HT1080 (cell line): ENCODE results near the gene EIF1AY. TPM values are rescaled to one million over a fixed set of nuclear protein-coding genes. Genes with fewer than 3 reads are reported as not detected.
"Not testable (repeated sequence)": the region's sequence is repeated elsewhere in the genome, so short reads cannot be mapped to it uniquely, and the experiment has no call there.

Source experiments
- DNase-seq: peaks from one replicate; pipeline ENCODE4 v3.0.0-alpha.2; 2015; ENCODE audit warnings: low read depth
- polyA plus RNA-seq, 2 experiments: library from polyadenylated mRNA; depleted of rRNA; stranded (reverse); fragments of >200 nt; gene quantifications; 2 replicates each; pipeline ENCODE4 v1.2.3, GENCODE V29; 2015
- small RNA-seq: library from RNA; depleted of rRNA; stranded (forward); fragments of <200 nt; gene quantifications from one replicate; pipeline ENCODE3, GENCODE V24; 2014
- total RNA-seq: library from RNA; depleted of rRNA; stranded (reverse); fragments of >200 nt; shearing (Covaris generic); gene quantifications from 2 replicates; pipeline ENCODE4 v1.2.3, GENCODE V29; 2014; rRNA removed

EIF1AY gene, protein sequence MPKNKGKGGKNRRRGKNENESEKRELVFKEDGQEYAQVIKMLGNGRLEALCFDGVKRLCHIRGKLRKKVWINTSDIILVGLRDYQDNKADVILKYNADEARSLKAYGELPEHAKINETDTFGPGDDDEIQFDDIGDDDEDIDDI
- total RNA-seq, result 21.6 and 31.4 TPM in 2 replicates
- polyA plus RNA-seq (2015; cell fraction: cytosol; rRNA removed), result 30.7 and 32.7 TPM in 2 replicates
- 19.5 and 21.2 TPM in 2 replicates for polyA plus RNA-seq (2015; cell fraction: nucleus; rRNA removed)

- peak; percentile 93 for DNase-seq
Observed at GRCh38 chrY:20575531-20576121, at the start of gene EIF1AY. EIF1AY (plus strand) TSS chrY:20575776; CDS start chrY:20575872, 96 bp downstream.

DNA sequence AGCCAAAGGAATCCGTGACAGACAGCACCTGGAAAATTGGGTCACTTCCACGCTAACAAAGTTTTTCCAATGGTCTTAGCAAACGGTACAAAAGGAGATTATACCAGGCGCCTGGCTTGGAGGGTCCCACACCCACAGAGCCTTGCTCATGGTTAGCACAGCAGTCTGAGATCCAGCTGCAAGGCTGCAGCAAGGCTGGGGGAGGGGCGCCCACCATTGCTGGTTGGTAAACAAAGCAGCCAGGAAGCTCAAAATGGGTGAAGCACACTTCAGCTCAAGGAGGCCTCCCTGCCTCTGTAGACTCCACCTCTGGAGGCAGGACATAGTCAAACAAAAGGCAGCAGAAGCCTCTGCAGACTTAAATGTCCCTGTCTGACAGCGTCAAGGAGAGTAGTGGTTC, 47.1 kb upstream of the EIF1AY start:
- DNase-seq, result no peak

GRCh38 chrY:20538186-20538585, 37.4 kb upstream of the EIF1AY start:
- DNase-seq, result no peak

DNA sequence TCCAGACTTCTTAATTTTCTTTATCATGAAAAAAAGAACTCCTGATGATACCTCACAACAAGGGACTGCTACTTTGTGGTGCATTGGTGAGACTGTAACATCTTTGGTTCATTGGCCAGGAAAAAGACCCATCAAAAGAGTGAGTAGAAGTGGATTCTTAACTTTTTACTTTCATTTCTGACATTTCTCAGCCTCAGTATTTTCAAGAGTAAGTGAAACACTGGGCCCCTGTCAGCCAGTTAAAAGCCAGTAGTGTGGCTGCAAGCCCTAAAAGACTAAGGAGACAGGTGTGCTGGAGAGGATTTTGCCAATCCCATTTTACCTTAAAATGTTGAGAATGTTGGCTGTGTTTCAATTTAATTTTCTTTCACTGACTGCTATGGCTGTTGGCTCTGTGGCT, 36.6 kb upstream of the EIF1AY start:
- DNase-seq, result no peak

DNA sequence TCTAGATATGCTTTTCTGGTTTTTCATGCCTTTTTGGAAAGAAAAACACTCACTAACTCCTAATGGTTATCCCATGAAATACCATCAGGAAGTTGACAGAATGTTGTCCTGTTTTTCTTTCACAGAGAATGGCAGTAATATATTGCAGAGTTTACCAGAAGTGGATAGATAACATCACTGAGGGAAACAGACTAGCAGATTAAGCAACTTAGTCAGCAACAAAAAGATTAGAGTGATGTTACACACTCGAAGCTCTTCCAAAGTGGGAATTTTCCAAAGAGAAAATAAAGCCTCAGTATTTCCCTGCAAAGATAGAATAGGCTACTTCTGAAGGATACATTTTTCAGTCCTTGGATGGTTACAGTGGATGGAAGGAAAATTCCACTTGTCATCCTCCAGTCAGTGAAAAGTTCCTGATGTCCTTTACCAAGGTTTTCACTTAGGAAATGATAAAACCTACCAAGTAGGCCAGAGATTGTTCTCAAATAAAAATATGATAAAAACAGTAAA, 31.1 kb upstream of the EIF1AY start:
- no peak for DNase-seq

DNA sequence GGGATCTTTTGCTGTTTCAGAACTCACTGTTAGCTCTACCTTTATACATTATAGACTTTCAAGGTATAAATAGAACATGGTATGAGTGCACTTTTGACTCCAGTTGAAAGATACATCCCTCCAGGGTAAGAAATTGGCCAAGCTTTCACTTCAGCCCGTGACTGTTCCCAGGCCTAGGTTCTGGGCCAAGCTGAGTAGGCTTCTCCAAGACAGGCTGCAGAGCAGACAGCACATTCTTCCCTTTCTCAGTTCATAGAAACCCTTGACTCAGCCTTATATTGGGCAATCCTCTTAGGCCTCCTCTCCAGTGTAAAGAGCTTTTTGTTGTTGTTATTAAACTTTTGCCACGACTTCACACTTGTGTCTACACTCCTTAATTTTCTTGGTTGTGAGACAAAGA, 29.5 kb upstream of the EIF1AY start:
- DNase-seq, result no peak

DNA sequence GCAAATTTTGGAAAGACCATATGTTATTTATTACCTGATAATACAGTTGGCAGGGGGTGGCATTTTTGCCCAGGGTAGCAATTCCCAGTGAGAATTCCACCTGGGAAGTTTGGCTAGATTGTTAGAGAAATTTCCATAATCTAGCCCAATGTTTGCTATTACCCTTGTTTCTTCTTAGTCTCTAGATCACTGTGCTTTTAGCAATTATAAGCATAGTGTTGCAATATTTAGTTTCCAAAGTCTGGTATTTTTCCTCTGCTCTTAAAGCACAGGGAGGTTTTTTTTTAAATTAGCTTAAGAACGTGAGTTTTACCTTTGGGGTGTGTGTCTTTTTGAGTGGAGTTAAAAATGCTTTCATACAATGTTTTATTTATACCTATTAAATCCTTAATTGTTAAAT, 26.3 kb upstream of the EIF1AY start:
- DNase-seq, result no peak

- DNase-seq, result no peak
Observed at GRCh38 chrY:20551840-20552239, 23.7 kb upstream of the EIF1AY start.

GRCh38 chrY:20552764-20553323, 22.7 kb upstream of the EIF1AY start:
- not testable (repeated sequence) for DNase-seq

DNA sequence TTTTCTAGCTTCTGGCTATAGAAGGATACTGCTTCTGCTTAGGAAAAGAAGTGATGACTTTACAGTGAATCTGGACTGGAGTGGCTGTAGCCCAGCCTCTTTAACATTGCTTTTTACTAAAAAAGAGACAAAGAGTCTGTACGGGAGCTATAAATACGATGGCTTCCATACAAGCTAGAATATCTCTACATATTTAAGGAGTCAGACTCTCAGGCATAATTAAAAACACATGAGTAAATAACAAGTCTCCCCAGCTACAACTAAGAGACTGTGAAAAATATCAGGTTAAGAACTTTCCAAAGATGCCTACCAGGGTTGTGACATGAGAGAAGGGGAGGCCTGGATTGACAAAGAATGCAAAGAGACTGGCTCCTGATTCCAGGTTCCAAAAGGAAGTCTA, 19.8 kb upstream of the EIF1AY start:
- DNase-seq, result no peak

DNA sequence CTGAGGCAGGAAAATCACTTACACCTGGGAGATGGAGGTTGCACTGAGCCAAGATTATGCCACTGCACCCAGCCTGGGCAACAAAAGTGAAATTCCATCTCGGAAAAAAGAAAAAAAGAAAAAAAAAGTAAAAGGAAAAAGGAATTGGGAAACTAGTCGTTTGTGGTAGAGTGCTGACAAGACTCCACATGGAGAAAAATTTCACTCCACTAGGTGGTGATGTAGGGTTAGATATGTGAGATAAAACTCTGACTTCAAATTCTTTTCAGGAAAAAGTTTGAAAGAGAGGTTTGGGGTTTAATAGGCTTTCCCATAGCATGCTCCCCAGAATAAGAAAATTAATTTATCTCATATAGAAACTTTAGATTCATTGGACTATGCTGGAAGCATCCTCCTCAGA, 16.9 kb upstream of the EIF1AY start:
- DNase-seq, result peak; percentile 0

GRCh38 chrY:20559873-20560512, 15.6 kb upstream of the EIF1AY start:
- DNase-seq, result no peak

DNA sequence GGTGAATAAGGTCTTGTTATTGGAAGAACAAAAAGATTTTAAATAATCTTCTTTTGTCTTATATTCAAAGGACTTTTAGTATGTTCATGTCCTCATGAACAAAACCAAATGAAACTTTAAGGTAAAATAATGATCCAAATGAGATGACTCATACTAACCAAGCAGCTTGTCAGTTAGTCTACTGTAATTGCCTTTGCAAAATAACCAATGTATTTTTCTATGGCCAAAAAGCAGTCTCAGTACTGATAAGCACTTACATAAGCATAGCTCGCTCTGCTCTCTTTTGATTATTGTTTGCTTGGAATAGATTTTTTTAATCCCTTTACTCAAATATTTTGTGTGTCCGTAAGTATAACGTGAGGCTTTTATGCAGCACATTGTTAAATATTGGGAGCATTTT, 4.3 kb upstream of the EIF1AY start:
- DNase-seq, result no peak

- DNase-seq, result no peak
Observed at GRCh38 chrY:20576506-20576905, 930 bp downstream of the EIF1AY start.

- DNase-seq, result no peak
Observed at GRCh38 chrY:20578206-20578605, 2.6 kb downstream of the EIF1AY start.

DNA sequence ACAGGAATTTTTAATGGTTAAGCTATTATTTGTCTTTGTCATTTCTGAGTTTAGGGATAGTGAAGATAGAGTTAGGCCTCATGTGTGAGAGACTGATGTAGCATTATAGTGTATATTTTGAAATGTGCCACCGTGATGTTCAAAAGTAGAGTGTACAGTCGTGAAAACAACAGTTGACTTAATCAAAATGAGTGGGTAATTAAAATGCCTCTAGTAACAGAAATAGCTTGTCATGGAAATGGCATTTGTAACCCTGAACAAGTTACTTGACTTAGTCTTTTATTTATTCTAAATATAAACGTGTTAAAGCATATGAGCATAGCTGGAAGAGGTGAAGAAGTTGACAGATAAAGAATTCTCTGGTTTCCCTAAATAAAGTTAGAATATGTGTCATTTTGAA, 6.1 kb downstream of the EIF1AY start:
- DNase-seq, result no peak

DNA sequence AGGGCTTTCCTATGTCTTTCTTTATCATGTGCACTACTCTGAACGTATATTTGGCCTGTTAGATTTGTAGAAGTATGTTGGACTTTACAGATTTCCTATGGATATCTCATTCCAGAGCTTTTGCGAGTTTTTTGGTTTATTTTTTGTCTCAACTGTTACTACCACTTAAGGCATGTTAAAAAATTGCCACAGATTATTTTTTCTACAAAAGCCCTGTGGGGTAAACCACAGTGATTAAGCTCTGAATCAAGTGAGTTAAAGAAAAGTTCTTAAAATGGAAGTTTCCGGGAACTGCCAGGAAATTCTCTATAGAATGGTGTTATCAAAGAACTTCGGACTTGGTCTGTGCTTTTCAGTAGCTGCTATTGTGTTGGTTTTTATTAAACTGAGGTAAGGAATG, 10.6 kb downstream of the EIF1AY start:
- DNase-seq, result no peak

Small RNAs within 50 kb of the gene (small RNA-seq; reads per million reads assigned to genes)
- gene KDM5DP1, result not detected

Other genes with a start within 250 kb of the EIF1AY start
- not detected in 2 replicates for gene RPS4Y2, start 180.3 kb downstream of the EIF1AY start, total RNA-seq